Trophoblast cell (in vitro differentiated cells and primary cell): ENCODE measurements around the gene MTG1.
"Not testable (repeated sequence)": the region's sequence is repeated elsewhere in the genome, so short reads cannot be mapped to it uniquely, and the experiment has no call there.

Source experiments
- DNase-seq, 2 donors: peaks; one replicate each; pipeline ENCODE4 v3.0.0-alpha.2; 2016
- H2AFZ ChIP-seq: 2 replicates; pipeline ENCODE4 v1.6.1; 2013; ENCODE audit warnings: low read length, moderate library complexity, mild to moderate bottlenecking; ENCODE audit not compliant: insufficient read depth, poor library complexity
- H2AK5ac ChIP-seq: 2 replicates; pipeline ENCODE4 v1.6.1; 2013; ENCODE audit warnings: mild to moderate bottlenecking, low read length
- H2BK120ac ChIP-seq: 2 replicates; pipeline ENCODE4 v1.6.1; 2013; ENCODE audit warnings: low read length, mild to moderate bottlenecking, moderate library complexity; ENCODE audit not compliant: insufficient read depth, poor library complexity
- H2BK12ac ChIP-seq: 2 replicates; pipeline ENCODE4 v1.6.1; 2013; ENCODE audit warnings: mild to moderate bottlenecking, low read length, moderate library complexity
- H2BK5ac ChIP-seq: 2 replicates; pipeline ENCODE4 v1.6.1; 2013; ENCODE audit warnings: low read length, low read depth, moderate library complexity, mild to moderate bottlenecking; ENCODE audit not compliant: poor library complexity
- H3K14ac ChIP-seq: 2 replicates; pipeline ENCODE4 v1.6.1; 2013; ENCODE audit warnings: mild to moderate bottlenecking, low read length
- H3K18ac ChIP-seq: 2 replicates; pipeline ENCODE4 v1.6.1; 2013; ENCODE audit warnings: mild to moderate bottlenecking, low read length
- H3K23ac ChIP-seq: 2 replicates; pipeline ENCODE4 v1.6.1; 2013; ENCODE audit warnings: low read length
- H3K27ac ChIP-seq: 2 replicates; pipeline ENCODE4 v1.5.1; 2013; ENCODE audit warnings: low read depth, mild to moderate bottlenecking, inconsistent platforms, low read length, moderate library complexity
- H3K27me3 ChIP-seq: 2 replicates; pipeline ENCODE4 v1.6.1; 2013; ENCODE audit warnings: inconsistent platforms, mild to moderate bottlenecking, low read length, moderate library complexity; ENCODE audit not compliant: insufficient read depth
- H3K36me3 ChIP-seq, 2 experiments: 1 replicate in 1 of 2; 2 replicates in 1 of 2; pipeline ENCODE4 v1.6.1; 2013; ENCODE audit warnings: low read length in 2 of 2, mild to moderate bottlenecking in 2 of 2, moderate library complexity in 1 of 2; ENCODE audit not compliant: insufficient read depth in 2 of 2, control insufficient read depth in 1 of 2
- H3K4ac ChIP-seq: 2 replicates; pipeline ENCODE4 v1.6.1; 2013; ENCODE audit warnings: low read depth, mild to moderate bottlenecking, low read length, moderate library complexity
- H3K4me1 ChIP-seq, 2 experiments: 1 replicate in 1 of 2; 2 replicates in 1 of 2; pipeline ENCODE4 v1.6.1; 2013; ENCODE audit warnings: low read length in 2 of 2, mild to moderate bottlenecking in 2 of 2, moderate library complexity in 1 of 2; ENCODE audit not compliant: insufficient read depth in 2 of 2, control insufficient read depth in 1 of 2
- H3K4me2 ChIP-seq: 2 replicates; pipeline ENCODE4 v1.6.1; 2013; ENCODE audit warnings: inconsistent platforms, mild to moderate bottlenecking, low read length, moderate library complexity
- H3K4me3 ChIP-seq: 2 replicates; pipeline ENCODE4 v1.5.1; 2013; ENCODE audit warnings: mild to moderate bottlenecking, low read depth, low read length, inconsistent platforms
- H3K79me1 ChIP-seq: one replicate; pipeline ENCODE4 v1.6.1; 2013; ENCODE audit warnings: low read length
- H3K79me2 ChIP-seq: 2 replicates; pipeline ENCODE4 v1.6.1; 2013; ENCODE audit warnings: low read length, mild to moderate bottlenecking; ENCODE audit not compliant: control insufficient read depth, insufficient read depth, poor library complexity
- H3K9ac ChIP-seq: 2 replicates; pipeline ENCODE4 v1.6.1; 2013; ENCODE audit warnings: mild to moderate bottlenecking, low read length
- H3K9me3 ChIP-seq: 2 replicates; pipeline ENCODE4 v1.6.1; 2013; ENCODE audit warnings: low read depth, mild to moderate bottlenecking, control low read depth, inconsistent platforms, low read length; ENCODE audit not compliant: insufficient read depth
- H4K12ac ChIP-seq: 2 replicates; pipeline ENCODE4 v1.6.1; 2013; ENCODE audit warnings: low read depth, mild to moderate bottlenecking, low read length, moderate library complexity
- H4K8ac ChIP-seq: 2 replicates; pipeline ENCODE4 v1.6.1; 2013; ENCODE audit warnings: low read depth, mild to moderate bottlenecking, low read length, moderate library complexity
- H4K91ac ChIP-seq: one replicate; pipeline ENCODE4 v1.6.1; 2013; ENCODE audit warnings: low read depth, mild to moderate bottlenecking, low read length, moderate library complexity
- whole genome bisulfite sequencing: extraction: QIAGEN DNeasy Blood & Tissue Kit; methylation state at CpG from one replicate; pipeline ENCODE4 v1.1.7; 2013; ENCODE audit warnings: missing lambda C conversion rate; ENCODE audit not compliant: insufficient read length, insufficient coverage; ENCODE audit errors: extremely low coverage; 5-methylcytosine and 5-hydroxymethylcytosine counted together

MTG1 gene

DNA sequence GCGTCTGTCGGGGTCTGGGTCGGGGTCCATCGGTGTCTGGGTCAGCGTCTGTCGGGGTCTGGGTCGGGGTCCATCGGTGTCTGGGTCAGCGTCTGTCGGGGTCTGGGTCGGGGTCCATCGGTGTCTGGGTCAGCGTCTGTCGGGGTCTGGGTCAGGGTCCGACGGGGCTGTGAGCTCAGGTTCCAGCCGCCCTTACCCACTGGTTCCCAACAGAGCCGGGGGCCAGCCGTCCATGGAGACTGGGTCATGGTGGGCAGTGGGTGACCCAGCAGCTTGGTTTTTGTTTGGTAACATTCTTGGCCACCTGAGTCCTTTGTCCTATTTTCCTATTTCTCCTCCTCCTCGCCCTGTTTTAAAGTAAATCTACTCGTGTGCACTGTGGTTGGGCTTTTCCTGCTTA is 47.4 kb downstream of the MTG1 start:
- H3K79me2 ChIP-seq, DNase-seq, H4K91ac ChIP-seq, H3K79me1 ChIP-seq, H4K8ac ChIP-seq, H2BK120ac ChIP-seq, H2AK5ac ChIP-seq, H3K14ac ChIP-seq, H3K4me3 ChIP-seq, H3K9ac ChIP-seq, H3K23ac ChIP-seq, H3K36me3 ChIP-seq, H3K27me3 ChIP-seq, H2BK12ac ChIP-seq, H3K4ac ChIP-seq, H3K18ac ChIP-seq, H3K4me2 ChIP-seq, H2AFZ ChIP-seq, H3K27ac ChIP-seq, H3K4me1 ChIP-seq, H4K12ac ChIP-seq, H2BK5ac ChIP-seq: not testable (repeated sequence)
- peaks cover 72% of the 10 kb centered on the region for H3K9me3 ChIP-seq
- WGBS = no CpG with 5 or more reads among the region's 21 CpGs

DNA sequence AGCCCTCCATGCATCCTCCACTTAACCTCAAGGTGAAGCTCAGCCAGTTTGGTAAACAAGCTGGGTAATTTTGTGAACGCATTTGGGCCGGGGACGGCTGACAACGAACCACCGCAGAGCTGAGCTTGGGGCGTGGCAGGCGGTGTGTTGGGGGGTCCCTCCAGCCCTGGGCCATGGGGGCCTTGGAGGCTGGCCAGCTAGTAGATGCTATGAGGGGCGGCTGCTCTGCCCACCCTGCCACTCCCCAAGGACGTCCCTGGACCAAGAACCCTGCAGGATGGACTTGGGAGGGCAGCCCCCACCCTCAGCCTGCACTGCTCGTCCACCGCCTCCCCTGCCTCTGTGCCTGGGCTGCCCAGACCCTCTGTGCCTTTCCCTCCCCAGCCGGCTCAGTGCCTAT is 47.8 kb downstream of the MTG1 start:
- WGBS = no CpG with 5 or more reads among the region's 12 CpGs
- Histone ChIP-seq H2BK5ac (no peak overlapping the region), H3K9ac (no peak overlapping the region), H3K4me3 (no peak overlapping the region), H3K4me1 (no peaks in the 10 kb centered on the region), H2AFZ (no peak overlapping the region), H4K12ac (no peak overlapping the region), H2BK12ac (no peak overlapping the region), H2BK120ac (no peak overlapping the region), H3K4ac (no peak overlapping the region), H3K79me2 (no peaks in the 10 kb centered on the region), H3K27ac (no peak overlapping the region), H3K36me3 (no peaks in the 10 kb centered on the region), H3K23ac (no peak overlapping the region), H2AK5ac (no peak overlapping the region), H3K18ac (no peak overlapping the region), H3K9me3 (peaks cover 75% of the 10 kb centered on the region), H3K79me1 (no peaks in the 10 kb centered on the region), H3K14ac (no peak overlapping the region), H3K4me2 (no peak overlapping the region), H3K27me3 (no peaks in the 10 kb centered on the region), H4K8ac (no peak overlapping the region), H4K91ac (no peak overlapping the region)
- DNase-seq = no peak

DNA sequence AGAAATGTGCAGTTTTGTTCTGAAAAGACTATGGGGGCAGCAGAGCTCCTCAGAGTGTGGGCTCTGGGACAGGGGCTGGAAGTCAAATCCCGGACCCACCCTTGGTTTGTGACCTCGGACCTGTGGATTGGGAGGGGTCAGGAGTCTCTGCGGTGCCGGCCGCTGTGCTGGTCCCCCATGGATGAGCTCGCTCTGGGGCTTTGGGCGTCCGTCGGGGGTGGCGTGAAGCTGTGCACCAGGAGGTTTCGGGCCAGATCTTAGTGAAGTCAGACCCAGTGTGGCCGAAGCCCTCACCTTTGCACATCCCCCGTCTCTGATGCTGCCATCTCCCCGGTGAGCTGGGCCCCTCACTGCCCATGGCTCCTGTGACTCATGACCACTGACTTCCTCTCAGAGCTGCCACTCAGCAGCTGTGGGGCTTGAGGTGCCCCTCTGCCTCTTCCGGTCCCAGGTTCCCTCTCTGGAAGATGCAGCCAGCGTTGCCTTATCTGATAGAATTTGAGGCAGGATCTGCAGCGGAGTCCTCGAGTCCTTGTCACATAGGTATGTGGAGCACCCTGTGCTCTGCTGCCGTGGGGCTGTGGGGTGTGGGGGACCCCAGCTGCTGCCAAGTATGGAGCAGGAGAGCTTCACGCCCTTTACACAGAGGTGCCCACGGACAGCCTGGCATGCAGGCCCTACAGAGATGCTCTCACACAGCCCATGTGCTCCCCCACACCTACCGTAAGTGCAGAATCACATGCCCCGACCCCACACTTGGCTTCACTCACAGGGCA is 48.4 kb downstream of the MTG1 start:
- H3K18ac ChIP-seq = no peak overlapping the region
- no peak overlapping the region for H2AFZ ChIP-seq
- H2BK12ac ChIP-seq = no peak overlapping the region
- peaks cover 79% of the 10 kb centered on the region for H3K9me3 ChIP-seq
- H3K23ac ChIP-seq = no peak overlapping the region
- no peak overlapping the region for H3K4me2 ChIP-seq
- no peak overlapping the region for H3K14ac ChIP-seq
- no peak overlapping the region for H3K4ac ChIP-seq
- H3K79me1 ChIP-seq = no peaks in the 10 kb centered on the region
- H2BK5ac ChIP-seq = no peak overlapping the region
- no CpG with 5 or more reads among the region's 23 CpGs for WGBS
- DNase-seq = no peak
- no peak overlapping the region for H3K9ac ChIP-seq
- no peak overlapping the region for H4K12ac ChIP-seq
- H2AK5ac ChIP-seq = no peak overlapping the region
- no peak overlapping the region for H4K8ac ChIP-seq
- no peaks in the 10 kb centered on the region for H3K79me2 ChIP-seq
- H3K27ac ChIP-seq = no peak overlapping the region
- H3K27me3 ChIP-seq = no peaks in the 10 kb centered on the region
- no peaks in the 10 kb centered on the region for H3K4me1 ChIP-seq
- no peak overlapping the region for H2BK120ac ChIP-seq
- no peak overlapping the region for H3K4me3 ChIP-seq
- no peak overlapping the region for H4K91ac ChIP-seq
- H3K36me3 ChIP-seq = no peaks in the 10 kb centered on the region

DNA sequence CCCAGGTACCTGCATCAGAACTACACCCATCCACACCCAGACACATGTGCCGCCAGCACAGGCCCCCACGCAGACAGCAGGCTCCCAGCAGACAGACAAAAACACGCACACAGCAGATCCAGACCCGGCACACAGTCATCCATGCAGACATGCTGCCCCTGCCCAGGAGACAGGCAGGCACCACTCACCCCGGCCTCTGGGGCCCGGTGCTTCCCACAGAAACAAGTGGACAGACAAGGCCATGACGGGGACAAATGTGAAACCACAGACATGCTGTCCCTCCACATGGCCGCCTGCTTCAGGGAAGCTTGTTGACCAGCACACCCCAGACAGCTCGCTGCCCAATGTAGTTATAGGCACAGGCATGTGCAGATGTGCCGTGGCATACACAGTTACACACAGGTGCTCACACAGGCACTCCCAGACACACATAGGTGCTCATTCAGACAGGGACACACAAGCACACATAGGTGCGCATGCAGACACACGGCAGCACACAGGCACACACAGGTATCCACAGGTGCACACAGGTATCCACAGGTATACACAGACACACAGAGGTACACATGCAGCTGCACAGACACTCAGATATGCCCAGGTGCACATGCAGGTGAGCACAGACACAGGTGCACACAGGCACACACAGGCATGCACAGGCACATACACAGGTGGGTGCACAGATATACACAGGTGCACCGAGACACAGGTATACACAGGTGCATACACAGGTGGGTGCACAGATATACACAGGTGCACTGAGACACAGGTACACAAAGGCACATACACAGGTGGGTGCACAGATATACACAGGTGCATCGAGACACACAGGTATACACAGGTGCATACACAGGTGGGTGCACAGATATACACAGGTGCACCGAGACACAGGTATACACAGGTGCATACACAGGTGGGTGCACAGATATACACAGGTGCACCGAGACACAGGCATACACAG is 49.3 kb downstream of the MTG1 start:
- H2BK12ac ChIP-seq = no peak overlapping the region
- H3K9me3 ChIP-seq = peaks cover 78% of the 10 kb centered on the region
- H2AFZ ChIP-seq = no peak overlapping the region
- no peak overlapping the region for H3K27ac ChIP-seq
- peak overlapping the region; percentile 2 for H3K4me3 ChIP-seq
- H4K8ac ChIP-seq = no peak overlapping the region
- no peak overlapping the region for H3K4me2 ChIP-seq
- no peak overlapping the region for H3K4ac ChIP-seq
- no CpG with 5 or more reads among the region's 16 CpGs for WGBS
- no peaks in the 10 kb centered on the region for H3K79me1 ChIP-seq
- DNase-seq = no peak
- H3K79me2 ChIP-seq = no peaks in the 10 kb centered on the region
- no peak overlapping the region for H3K18ac ChIP-seq
- H4K12ac ChIP-seq = no peak overlapping the region
- H3K14ac ChIP-seq = no peak overlapping the region
- no peak overlapping the region for H2BK120ac ChIP-seq
- no peak overlapping the region for H4K91ac ChIP-seq
- no peak overlapping the region for H3K23ac ChIP-seq
- no peaks in the 10 kb centered on the region for H3K27me3 ChIP-seq
- H3K9ac ChIP-seq = no peak overlapping the region
- H2BK5ac ChIP-seq = no peak overlapping the region
- no peaks in the 10 kb centered on the region for H3K36me3 ChIP-seq
- no peak overlapping the region for H2AK5ac ChIP-seq
- H3K4me1 ChIP-seq = no peaks in the 10 kb centered on the region
